SU-DHL-6 (cell line): Measurements from ENCODE around the gene ERVW-1.
"Not testable (repeated sequence)": the region's sequence is repeated elsewhere in the genome, so short reads cannot be mapped to it uniquely, and the experiment has no call there.

Experiments
- CTCF ChIP-seq: fragments of 200-600 bp; sonication (generic); IDR thresholded peaks from one replicate; pipeline ENCODE4 v1.5.1; 2017; ENCODE audit warnings: antibody characterized with exemption, mild to moderate bottlenecking, low read length, moderate library complexity; ENCODE audit not compliant: insufficient read depth, poor library complexity, severe bottlenecking
- EZH2phosphoT487 ChIP-seq: fragments of 200-600 bp; sonication (generic), shearing (Covaris generic); conservative IDR thresholded peaks from 2 replicates; pipeline ENCODE4 v1.6.1; 2018; ENCODE audit warnings: mild to moderate bottlenecking, antibody characterized with exemption, low read length, moderate library complexity, mixed read lengths

DNA sequence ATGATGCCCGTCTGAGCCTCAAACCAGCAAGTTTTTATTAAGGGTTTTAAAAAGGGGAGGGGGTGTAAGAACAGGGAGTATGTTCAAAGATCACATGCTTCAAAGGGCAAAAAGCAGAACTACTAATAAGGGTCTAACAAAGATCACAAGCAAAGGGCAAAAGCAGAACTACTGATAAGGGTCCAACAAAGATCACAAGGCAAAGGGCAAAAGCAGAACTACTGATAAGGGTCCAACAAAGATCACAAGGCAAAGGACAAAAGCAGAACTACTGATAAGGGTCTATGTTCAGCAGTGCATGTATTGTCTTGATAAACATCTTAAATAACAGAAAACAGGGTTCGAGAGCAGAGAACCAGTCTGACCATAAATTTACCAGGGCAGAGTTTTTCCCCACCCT, 35.0 kb downstream of the ERVW-1 start:
- TF ChIP-seq CTCF, EZH2phosphoT487: not testable (repeated sequence)
